Activated CD8-positive, alpha-beta memory T cell treated with anti-CD3 and anti-CD28 coated beads for 48 hours (primary cell): ENCODE results near the gene LRRC10.
A peak's percentile ranks its signal among the peaks of the same experiment; 100 is the strongest.
"Not testable (repeated sequence)": the region's sequence is repeated elsewhere in the genome, so short reads cannot be mapped to it uniquely, and the experiment has no call there.

Source experiments
- DNase-seq, 3 experiments: peaks; one replicate each; pipeline ENCODE4 v3.0.0-alpha.2; 2020; ENCODE audit warnings: low read depth in 2 of 3, low spot score in 2 of 3

The LRRC10 gene

DNA sequence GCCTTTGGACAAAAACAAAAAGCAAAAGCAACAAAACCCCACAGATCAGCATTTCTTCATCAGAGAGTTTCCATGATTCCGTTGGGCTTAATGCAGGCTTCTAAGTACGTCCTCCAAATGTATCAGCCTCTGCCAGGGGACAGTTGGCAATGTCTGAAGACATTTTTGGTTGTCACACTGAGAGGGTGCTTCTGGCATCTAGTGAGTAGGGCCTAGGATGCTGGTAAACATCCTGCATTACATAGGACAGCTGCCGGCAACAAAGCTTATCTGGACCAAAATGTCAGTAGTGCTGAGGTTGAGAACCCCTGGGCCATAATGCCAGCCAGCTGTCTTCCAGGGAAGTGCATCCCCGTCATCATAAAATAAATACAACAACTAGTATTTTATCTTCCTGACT is 9.4 kb upstream of the LRRC10 start:
- DNase-seq = no peak

DNA sequence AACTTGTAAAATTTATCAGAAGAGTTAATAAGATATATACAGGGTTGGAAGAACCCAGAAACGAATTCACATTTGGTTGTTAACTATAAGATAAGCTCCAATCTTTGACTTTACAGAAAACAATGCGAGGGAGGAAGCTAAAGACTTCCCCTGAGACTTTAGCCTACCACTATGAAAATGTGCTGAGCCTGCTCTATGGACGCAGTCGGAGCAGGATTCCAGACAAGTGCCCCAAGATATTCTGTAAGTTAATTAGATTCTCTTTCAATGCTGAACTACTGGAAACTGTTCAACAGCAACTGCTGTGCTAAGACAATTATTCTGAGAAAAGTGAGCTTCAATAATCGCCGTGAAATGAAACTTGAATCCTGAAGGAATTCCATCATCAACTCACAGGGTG is 8.3 kb upstream of the LRRC10 start:
- DNase-seq = no peak

DNA sequence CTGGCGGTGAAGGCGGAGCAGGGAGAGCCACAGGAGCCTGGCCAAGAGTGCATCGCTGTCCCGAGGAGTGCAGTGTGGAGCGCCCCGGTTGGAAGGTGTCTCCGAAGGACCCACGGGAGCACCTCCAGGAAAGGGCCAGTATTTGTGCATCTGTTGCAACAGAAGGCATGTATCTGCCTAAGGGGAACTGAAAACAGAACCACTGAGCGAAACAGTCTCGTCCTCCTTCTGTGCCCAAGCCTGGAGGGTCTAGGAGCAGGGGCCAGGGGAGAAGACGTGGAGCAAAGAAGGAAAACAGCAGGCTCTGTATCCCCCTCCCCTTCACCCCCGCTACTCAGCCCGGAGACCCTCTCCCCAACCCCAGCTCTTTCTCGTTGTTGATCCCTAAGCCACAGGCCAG is 5.3 kb upstream of the LRRC10 start:
- DNase-seq = no peak

DNA sequence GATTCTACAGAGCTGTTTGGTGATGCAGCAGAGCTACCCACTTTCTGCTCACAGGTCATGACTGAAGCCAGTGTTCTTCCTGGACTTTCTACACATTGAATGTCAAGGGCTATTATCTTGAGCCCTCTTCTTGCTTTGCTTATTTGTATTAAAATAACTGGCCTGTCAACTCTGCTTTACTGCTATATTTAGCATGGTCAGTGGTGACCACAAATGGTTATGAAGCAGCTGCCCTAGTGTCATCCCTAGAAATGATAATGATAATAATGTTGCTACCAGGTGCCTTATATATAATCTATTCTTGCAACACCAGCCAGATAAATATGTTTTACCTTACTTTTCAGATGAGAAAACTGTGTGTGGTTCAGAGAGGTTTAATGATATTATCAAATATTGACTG is 2.6 kb upstream of the LRRC10 start:
- no peak for DNase-seq

DNA sequence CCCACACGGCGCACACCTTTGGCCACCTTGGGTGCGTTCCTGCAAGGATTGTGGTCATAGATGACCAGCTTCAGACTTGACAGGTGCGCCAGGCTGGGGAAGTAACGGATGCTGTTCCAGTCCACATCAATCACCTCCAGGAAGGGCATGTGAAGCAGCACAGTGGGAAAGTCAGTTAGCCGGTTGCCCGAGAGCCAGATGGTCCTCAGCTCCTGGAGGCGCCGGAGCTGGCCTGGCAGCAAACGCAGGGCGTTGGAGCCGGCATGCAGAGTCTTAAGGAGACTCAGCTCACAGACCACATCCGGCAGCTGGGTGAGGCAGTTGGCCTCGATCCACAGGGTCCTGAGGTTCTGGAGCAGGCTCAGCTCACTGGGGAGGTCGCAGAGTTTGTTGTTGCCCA is 581 bp downstream of the LRRC10 start:
- no peak for DNase-seq

DNA sequence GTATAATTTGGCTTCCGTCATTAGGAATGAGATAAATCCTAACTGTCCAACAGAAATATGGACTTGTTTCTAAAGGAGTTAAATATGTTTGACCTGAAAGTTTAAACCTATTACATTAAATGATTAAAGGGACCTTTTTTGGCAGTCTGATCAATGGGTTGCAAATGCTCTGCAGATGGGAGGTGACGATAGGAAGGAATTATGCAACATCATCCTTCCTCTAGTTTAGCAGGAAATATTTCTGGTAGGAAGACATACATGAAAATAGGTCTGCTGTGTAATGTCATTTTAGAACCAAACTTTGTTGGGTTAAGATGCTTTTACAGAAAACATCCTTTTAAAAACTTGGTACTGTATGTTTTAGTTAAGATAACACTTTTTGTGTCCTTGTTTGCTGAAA is 2.6 kb downstream of the LRRC10 start:
- DNase-seq = no peak

DNA sequence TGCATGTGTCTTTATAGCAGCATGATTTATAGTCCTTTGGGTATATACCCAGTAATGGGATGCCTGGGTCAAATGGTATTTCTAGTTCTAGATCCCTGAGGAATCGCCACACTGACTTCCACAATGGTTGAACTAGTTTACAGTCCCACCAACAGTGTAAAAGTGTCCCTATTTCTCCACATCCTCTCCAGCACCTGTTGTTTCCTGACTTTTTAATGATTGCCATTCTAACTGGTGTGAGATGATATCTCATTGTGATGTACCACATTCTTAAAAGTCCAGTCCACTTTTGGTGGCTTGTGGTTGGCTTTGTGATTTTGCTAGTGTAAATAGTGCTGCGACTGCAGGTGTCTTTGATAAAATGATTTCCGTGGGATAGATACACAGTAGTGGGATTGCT is 6.4 kb downstream of the LRRC10 start:
- not testable (repeated sequence) for DNase-seq

DNA sequence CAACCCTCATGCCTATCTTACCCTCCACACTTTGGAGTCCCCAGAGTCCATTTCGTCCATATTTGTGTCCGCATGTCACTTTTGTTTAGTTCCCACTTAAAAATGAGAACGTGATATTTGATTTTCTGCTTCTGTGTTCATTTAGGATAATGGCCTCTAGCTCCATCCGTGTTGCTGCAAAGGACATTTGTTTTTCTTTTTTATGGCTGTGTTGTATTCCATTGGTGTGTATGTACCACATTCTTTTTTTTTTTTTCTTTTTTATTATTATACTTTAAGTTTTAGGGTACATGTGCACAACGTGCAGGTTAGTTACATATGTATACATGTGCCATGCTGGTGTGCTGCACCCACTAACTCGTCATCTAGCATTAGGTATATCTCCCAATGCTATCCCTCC is 7.2 kb downstream of the LRRC10 start:
- DNase-seq = not testable (repeated sequence)

DNA sequence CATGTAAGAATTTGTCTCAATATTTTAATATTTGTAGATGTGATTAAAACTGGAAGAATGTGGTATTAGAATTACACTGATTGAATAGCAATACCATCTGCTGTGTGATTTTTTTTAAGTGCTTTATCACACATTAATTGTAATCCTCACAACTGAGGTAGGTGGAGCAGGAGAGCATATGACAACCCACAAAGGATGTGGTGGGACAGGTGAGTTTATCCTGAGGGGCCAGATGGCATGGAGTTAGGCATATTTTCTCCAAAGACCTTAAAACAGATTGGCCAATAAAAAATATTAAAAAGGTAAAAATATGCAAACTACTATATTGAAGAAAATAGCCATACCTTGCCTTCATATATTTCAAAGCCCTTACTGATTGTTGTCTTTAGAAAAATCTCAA is 7.8 kb downstream of the LRRC10 start:
- no peak for DNase-seq

DNA sequence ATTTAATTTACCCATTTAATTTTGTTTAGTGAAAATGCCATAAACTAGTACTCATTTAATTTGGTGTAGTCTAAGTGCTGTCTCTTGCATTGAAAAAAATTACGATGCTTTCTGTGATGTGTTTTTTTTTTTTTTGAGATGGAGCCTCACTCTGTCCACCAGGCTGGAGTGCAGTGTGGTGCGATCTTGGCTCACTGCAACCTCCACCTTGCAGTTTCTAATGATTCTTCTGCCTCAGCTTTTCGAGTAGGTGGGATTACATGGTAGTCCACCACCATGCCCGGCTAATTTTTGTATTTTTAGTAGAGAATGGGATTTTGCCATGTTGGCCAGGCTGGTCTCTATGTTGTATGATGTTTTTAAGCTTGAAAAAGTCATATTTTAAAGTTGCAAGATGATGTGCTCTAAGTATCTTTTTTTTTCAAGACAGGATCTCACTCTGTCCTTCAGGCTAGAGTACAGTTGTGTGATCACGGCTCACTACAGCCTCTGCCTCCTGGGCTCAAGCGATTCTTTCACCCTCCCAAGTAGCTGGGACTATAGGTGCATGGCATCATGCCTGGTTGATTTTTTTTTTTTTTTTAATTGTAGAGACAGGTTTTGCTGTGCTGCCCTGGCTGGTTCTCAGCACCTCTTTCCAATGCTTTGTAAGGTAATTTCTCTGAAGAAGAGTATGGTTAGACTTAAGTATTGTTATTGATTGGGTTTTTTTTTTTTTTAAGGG is 8.6 kb downstream of the LRRC10 start:
- DNase-seq = no peak

DNA sequence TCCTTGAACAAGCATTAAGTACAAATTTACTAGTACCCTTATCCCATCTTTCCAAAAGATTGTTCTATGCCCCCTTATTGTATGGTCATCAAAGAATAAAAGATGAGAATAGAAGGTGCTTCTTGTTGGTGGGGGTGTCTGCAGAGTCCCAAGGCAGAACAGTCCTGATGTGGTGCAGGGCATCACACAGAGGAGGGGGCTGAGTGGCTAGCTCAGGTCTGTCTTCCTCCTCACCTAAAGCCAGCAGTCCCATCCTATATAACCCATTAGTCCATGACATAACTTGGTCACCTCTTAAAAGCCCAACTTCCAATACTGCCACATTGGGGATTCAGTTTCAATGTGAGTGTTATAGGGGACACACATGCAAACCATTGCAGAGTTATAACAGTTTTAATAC is 9.9 kb downstream of the LRRC10 start:
- DNase-seq = no peak

DNA sequence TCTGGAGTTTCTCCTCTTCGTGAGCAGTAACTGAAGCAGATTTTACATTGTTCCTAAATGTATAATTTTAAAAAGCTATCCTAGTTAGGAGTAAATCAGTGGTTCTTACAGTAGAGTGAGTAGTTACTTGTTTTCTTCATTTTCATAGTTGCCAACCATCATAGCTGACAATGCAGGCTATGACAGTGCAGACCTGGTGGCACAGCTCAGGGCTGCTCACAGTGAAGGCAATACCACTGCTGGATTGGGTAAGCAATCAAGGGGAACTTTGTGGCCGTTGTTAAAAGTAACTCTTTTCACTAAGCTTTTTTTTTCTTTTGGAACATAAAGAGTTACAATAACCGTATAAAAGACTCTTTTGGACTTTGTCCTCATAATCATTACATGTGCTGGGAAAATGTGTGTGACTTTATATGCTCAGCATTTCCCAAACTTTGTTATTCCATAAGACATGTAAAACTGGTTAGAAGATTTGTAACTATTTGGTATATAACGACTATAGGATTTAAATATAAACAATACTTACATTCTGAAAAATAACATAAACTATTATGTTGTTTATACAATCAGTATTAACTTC is 12.4 kb downstream of the LRRC10 start:
- DNase-seq = no peak

DNA sequence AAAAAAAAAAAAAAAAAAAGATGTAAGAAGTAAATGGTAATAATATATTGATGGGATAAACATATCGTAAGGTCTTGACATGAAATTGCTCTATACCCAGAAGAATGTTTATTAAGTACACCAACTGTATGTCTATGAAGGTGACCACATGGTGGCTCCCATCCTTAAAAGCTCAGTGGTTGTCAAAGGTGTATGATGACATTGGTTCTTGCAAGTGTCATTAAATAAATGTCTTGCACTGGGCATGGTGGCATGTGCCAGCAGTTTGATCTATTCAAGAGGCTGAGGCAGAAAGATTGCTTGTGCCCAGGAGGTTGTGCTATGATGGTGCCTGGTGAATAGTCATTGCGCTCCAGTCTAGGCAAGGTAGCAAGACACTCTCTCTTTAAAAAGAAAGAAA is 15.0 kb downstream of the LRRC10 start:
- DNase-seq = no peak

DNA sequence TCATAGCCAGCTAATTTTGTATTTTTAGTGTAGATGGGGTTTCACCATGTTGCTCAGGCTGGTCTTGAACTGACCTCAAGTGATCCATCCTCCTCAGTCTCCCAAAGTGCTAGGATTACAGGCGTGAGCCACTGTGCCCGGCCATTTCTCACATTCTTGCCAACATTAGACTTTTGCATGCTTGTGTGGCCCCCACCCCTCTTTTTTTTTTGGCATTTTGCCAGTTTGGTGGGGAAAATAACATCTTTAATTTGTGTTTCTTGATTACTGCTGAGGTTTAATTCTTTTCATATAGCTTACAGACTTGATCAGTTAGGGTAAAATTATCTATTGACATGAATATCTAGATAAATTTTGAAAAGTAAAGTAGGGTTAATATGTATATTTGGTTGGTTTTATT is 21.6 kb downstream of the LRRC10 start:
- DNase-seq = no peak

DNA sequence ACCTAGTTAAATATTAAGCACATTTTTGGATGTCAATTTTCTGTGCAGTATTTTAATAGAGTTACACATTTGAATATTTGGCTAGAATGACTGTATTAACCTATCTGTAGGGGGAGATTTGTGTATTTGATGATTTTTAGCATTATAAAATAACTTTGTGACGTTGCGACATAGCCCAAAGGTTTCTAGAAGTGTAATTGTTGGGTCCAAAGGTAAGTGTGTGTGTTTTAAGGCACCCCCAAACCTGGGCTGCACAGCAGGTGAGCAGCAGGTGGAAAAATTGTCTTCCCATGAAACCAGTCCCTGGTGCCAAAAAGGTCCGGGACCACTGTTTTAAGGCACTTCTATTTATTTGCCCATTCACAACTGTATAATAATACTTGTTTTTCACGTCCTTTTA is 22.2 kb downstream of the LRRC10 start:
- DNase-seq = no peak

DNA sequence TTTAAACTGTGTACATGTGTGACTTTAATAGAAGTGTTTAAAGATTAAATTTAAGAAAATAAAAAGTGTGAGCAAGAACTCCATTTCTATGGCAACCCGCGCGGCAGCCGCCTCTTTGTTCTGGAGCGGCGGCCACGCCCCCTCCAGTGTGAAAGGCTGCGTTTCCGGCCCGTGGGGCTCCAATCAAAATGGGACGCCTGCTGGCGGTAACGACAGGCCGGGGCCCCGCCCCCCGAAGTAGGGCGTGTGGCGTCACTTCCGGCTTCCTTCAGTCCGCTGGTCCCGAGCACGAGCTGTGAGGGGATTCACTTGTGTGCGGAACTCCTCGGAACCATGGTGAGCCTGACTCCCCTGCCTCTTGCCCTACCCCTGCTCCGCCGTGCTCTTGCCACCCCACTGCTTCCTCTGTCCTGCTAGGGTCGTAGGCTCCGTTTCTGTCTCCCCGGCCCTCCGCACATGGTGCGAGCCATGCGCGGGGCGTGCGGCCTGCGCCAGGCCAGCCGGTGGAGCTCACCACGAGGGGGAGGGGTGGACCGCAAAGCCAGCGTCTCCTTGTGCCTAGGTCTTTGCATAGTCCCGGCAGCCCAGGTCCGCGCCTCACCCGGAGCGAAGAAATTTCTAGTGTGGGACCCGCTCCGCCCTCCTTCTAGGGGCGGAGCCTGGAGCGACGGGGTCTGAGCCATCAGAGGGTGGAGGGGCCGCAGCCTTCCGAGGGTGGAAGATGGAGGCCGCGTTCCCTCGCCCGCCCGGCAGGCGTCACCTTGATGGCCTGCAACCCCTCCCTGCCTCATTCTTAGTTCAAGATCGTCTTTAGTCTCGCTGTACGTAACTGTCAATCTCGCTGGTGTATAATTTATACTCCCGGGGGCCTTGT is 25.3 kb downstream of the LRRC10 start, which contains the start of gene CCT2:
TSS of gene CCT2 (plus strand) at position 271 of the 874 bp plus-strand sequence. CDS start at position 334, 63 bp downstream.
- peak; percentile 87 to 91 (median 89) for DNase-seq

DNA sequence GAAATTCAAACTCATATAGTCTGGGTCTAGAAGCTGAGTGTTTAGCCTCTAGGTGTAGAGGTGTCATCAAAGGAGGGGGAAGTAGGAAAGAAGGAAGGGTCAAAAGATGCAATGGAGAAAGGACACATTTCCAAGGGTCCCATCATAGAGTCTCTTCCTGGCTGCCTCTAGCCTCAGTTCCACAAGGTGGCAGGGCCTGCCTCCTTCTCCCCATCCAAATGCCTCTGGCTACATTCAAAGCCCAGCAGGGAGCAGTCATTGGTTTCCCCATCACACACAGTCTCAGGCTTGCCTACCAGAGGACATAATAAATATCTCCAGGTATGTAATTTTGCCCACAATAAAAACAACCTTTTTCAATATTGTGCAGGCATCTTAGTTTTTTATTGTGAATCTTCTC is 27.5 kb downstream of the LRRC10 start:
- no peak for DNase-seq

DNA sequence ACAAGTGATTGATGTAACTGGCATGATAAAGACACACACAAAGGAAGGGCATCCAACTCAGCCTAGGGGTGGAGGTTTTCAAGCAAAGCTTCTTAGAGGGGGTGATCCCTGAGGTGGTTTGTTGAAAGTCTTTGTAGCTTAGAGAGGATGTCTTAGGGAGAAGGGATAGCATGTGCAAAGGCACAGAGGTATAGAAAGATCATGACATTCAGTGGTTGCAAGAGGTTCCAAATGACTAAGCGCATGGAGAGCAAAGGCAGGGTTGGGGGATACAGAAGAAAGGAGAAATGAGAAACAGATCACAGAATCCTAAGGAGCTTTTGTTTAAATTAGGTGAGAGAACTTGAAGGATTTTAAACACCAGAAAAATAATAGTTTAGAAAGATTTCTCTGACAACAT is 30.6 kb downstream of the LRRC10 start:
- DNase-seq = no peak

DNA sequence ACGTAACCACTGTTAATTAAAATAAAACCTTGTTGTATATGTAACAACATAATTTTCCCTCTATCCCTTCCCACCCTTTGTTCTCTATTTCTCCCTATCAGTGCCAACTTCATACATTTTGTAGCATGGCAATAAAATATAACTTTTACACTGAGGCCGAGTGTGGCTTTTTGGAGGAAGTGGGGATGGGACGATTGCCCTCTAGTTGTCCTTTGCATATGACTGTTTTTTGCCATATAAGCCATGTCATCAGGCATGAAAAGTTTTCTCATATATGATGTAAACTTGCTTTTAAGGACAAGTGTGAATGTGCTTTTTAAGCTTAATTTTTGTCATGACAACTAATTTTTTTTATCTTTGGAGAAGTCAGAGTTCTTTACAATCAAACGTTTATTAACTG is 31.7 kb downstream of the LRRC10 start:
- DNase-seq = no peak

DNA sequence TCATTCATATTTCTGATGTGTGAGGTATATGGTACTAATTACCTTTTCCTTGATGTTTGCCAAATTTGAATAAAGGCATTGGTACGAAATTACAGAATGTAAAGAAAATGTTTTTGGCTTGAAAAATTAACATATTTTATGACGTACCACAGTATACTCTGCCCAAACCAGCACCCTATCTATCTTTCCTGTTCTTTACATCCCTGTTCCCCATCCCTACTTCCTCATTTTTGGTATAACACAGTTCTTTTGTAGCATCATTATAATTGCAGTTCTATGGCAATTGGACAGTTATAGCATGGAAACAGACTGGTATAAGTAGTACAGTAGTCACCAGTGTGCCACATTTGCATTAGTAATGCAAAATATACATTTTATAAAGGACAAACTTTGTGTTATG is 32.4 kb downstream of the LRRC10 start:
- no peak for DNase-seq

DNA sequence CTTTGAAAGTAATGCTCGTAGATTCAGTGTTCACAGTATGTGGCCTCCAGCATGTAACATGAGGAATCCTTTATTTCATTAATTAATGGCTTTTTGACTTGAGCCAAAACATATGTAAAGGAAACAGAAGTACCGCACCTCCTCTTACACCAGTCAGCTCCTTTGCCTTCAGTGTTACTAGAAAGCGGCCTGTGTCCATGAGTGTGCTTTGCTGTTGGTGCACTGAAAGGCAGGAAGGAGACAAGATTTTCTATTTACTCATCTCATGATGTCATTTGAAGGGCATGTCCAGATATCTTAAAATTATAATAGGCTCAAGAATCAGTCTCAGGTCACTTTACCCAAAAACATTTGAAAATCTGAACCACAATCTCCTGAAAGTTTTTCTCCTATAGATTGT is 35.4 kb downstream of the LRRC10 start:
- DNase-seq = no peak
